Neutrophil (primary cell): ENCODE measurements around the gene LENG1.

Experiments
- H3K27ac ChIP-seq: fragments of 200-600 bp; sonication (generic); 2 replicates; pipeline ENCODE4 v1.5.1; 2016; ENCODE audit warnings: mild to moderate bottlenecking, moderate library complexity
- H3K27me3 ChIP-seq: fragments of 200-600 bp; sonication (generic); 2 replicates; pipeline ENCODE4 v1.6.0; 2016; ENCODE audit warnings: mild to moderate bottlenecking
- H3K36me3 ChIP-seq: fragments of 200-600 bp; sonication (generic); 2 replicates; pipeline ENCODE4 v1.5.1; 2017
- H3K4me1 ChIP-seq, 2 experiments: fragments of 200-600 bp in 1 of 2; sonication (generic) in 1 of 2; 1 replicate in 1 of 2; 2 replicates in 1 of 2; pipeline versions ENCODE4 v1.5.1 to v1.6.1; 2013 to 2016; ENCODE audit warnings: low read depth in 1 of 2, low read length in 1 of 2, mild to moderate bottlenecking in 1 of 2, moderate library complexity in 1 of 2; ENCODE audit not compliant: control insufficient read depth in 1 of 2, insufficient read depth in 1 of 2
- H3K4me3 ChIP-seq, 2 experiments: fragments of 200-600 bp in 1 of 2; sonication (generic) in 1 of 2; 1 replicate in 1 of 2; 2 replicates in 1 of 2; pipeline ENCODE4 v1.5.1; 2013 to 2016; ENCODE audit warnings: low read depth in 1 of 2, low read length in 1 of 2, mild to moderate bottlenecking in 1 of 2, moderate library complexity in 1 of 2
- H3K9me3 ChIP-seq: fragments of 200-600 bp; sonication (generic); 2 replicates; pipeline ENCODE4 v1.5.1; 2016
- CTCF ChIP-seq: fragments of 200-600 bp; sonication (generic); IDR thresholded peaks from 2 replicates; pipeline ENCODE4 v1.5.1; 2016; ENCODE audit warnings: antibody characterized with exemption

Gene LENG1

GRCh38 chr19:54123682-54124081, 35.8 kb downstream of the LENG1 start:
- H3K27ac ChIP-seq, result no peak overlapping the region
- H3K9me3 ChIP-seq, result no peaks in the 10 kb centered on the region
- no peaks in the 10 kb centered on the region for H3K27me3 ChIP-seq
- H3K4me1 ChIP-seq, result no peaks in the 10 kb centered on the region
- no peak overlapping the region for H3K4me3 ChIP-seq
- no peak for TF ChIP-seq CTCF
- H3K36me3 ChIP-seq, result peaks cover 91% of the 10 kb centered on the region

- no peaks in the 10 kb centered on the region for H3K9me3 ChIP-seq
- TF ChIP-seq CTCF, result no peak
- H3K27ac ChIP-seq, result no peak overlapping the region
- H3K4me3 ChIP-seq, result no peak overlapping the region
- no peaks in the 10 kb centered on the region for H3K27me3 ChIP-seq
- H3K4me1 ChIP-seq, result peaks cover 3 to 4% of the 10 kb centered on the region in 2 experiments
- peaks cover 66% of the 10 kb centered on the region for H3K36me3 ChIP-seq
Observed at GRCh38 chr19:54121259-54121658, 38.3 kb downstream of the LENG1 start.

GRCh38 chr19:54115109-54116063, 44.1 kb downstream of the LENG1 start, which contains the start of the genes PRPF31 and TFPT:
TSS of gene PRPF31 (plus strand) at chr19:54115754. CDS start at chr19:54118279, 2,525 bp downstream.
TSS of gene TFPT (minus strand) at chr19:54115657. CDS start at chr19:54115269, 388 bp downstream.
- Histone ChIP-seq H3K27me3 (no peaks in the 10 kb centered on the region), H3K4me1 (peaks cover 23 to 24% of the 10 kb centered on the region in 2 experiments), H3K4me3 (peak within 1 kb of the TSS; percentile 97 to 99), H3K27ac (peak within 1 kb of the TSS; percentile 98), H3K36me3 (peaks cover 31% of the 10 kb centered on the region), H3K9me3 (no peaks in the 10 kb centered on the region)
- TF ChIP-seq CTCF, result no peak

- Histone ChIP-seq H3K4me3 (peak overlapping the region; percentile 97 to 99), H3K9me3 (no peaks in the 10 kb centered on the region), H3K27me3 (no peaks in the 10 kb centered on the region), H3K36me3 (peaks cover 31% of the 10 kb centered on the region), H3K4me1 (peaks cover 23 to 24% of the 10 kb centered on the region in 2 experiments), H3K27ac (peak overlapping the region; percentile 98)
- TF ChIP-seq CTCF, result no peak
Observed at GRCh38 chr19:54114340-54115108, 45.0 kb downstream of the LENG1 start.

GRCh38 chr19:54109651-54110050, 49.9 kb downstream of the LENG1 start:
- no peaks in the 10 kb centered on the region for H3K9me3 ChIP-seq
- H3K27me3 ChIP-seq, result no peaks in the 10 kb centered on the region
- peaks cover 9 to 10% of the 10 kb centered on the region in 2 experiments for H3K4me1 ChIP-seq
- H3K36me3 ChIP-seq, result peaks cover 69% of the 10 kb centered on the region
- no peak overlapping the region for H3K27ac ChIP-seq
- TF ChIP-seq CTCF, result no peak
- no peak overlapping the region for H3K4me3 ChIP-seq
